KOPT-K1 (cell line): ENCODE measurements around the gene UBD.

Experiments used
- H3K27ac ChIP-seq: fragments of 200-600 bp; sonication (generic); 2 replicates; pipeline ENCODE4 v1.5.1; 2016; ENCODE audit warnings: antibody characterized with exemption, mild to moderate bottlenecking, low read depth, low read length; ENCODE audit not compliant: poor library complexity, severe bottlenecking
- H3K36me3 ChIP-seq: fragments of 200-600 bp; sonication (generic); 2 replicates; pipeline ENCODE4 v1.5.1; 2017; ENCODE audit warnings: antibody characterized with exemption, mild to moderate bottlenecking, low read length, moderate library complexity; ENCODE audit not compliant: insufficient read depth
- H3K9me3 ChIP-seq: fragments of 200-600 bp; sonication (generic); 2 replicates; pipeline ENCODE4 v1.5.1; 2017; ENCODE audit warnings: antibody characterized with exemption, low read length, mild to moderate bottlenecking; ENCODE audit not compliant: insufficient read depth, poor library complexity, severe bottlenecking

The UBD gene

GRCh38 chr6:29559524-29560287, at the start of gene UBD:
Gene UBD, minus strand, starts transcription at chr6:29559732. Its CDS starts 31 bp downstream, at chr6:29559701.
- no peaks in the 10 kb centered on the region for H3K9me3 ChIP-seq
- no peak within 1 kb of the TSS for H3K27ac ChIP-seq
- no peaks in the 10 kb centered on the region for H3K36me3 ChIP-seq

- no peak overlapping the region for H3K27ac ChIP-seq
- H3K36me3 ChIP-seq, result no peaks in the 10 kb centered on the region
- H3K9me3 ChIP-seq, result no peaks in the 10 kb centered on the region
Measured at GRCh38 chr6:29608131-29608530, 48.6 kb upstream of the UBD start.

DNA sequence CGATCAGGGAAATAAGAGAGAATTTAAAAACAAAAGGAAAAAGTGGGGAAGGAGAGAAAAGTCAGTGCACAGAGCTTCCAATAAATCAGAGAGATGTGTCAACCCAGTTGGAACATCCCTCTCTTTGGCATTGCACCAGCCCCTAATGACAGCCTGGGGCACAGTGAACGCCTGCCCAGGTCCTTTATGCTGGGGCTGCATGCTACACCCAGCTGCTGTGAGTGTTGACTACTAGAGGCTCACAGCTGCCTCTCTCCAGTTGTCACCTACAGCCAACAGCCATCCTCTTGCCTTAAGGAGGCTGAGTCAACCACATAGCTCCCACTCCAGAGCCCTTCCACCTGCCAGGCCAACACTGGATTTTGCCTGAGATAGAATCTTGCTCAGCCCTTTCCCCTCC, 44.4 kb upstream of the UBD start:
- H3K27ac ChIP-seq, result no peak overlapping the region
- H3K9me3 ChIP-seq, result no peaks in the 10 kb centered on the region
- H3K36me3 ChIP-seq, result no peaks in the 10 kb centered on the region

- Histone ChIP-seq H3K36me3 (no peaks in the 10 kb centered on the region), H3K9me3 (no peaks in the 10 kb centered on the region)
Measured at GRCh38 chr6:29603456-29603855, 43.9 kb upstream of the UBD start.

DNA sequence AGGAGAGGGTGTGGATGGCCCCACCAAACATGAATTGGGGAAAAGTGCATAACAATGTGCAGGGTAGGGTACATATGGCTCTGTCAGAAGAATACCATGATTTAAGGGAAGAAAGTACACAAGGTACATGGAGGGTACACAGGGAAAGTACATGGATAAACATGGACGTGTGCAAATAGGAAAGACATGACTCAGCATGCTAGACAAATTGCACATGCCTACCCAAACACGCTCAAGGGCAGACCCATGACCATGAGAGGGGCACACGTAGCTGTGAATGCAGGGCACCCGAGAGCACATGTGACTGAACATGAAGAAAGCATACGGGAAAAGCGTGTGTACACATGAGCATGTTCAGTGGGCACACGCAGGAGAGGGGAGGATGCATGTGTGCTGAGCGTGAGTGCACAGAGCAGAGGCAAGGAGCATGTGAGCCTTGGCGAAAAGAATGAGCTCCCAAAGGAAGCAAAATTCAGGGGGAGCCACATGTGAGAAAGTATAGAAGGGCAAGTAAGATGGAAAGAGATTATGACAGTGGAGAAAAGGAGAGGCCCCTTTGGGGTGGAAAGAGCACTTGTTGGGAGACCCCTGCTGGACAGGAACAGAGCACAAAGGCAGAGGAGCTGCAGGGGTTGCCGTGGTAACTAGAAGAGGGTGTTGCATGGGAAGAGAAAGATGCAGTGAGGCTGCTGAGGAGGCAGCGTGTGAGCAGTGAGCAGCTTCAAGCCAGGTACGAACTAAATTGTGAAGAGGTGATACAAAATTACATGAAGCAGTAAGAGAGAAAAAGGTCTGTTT, 43.2 kb upstream of the UBD start:
- no peak overlapping the region for H3K27ac ChIP-seq
- no peaks in the 10 kb centered on the region for H3K36me3 ChIP-seq
- no peaks in the 10 kb centered on the region for H3K9me3 ChIP-seq

More at GRCh38 chr6:29603456-29603855, 43.9 kb upstream of the UBD start:
- H3K27ac ChIP-seq, result no peak overlapping the region

DNA sequence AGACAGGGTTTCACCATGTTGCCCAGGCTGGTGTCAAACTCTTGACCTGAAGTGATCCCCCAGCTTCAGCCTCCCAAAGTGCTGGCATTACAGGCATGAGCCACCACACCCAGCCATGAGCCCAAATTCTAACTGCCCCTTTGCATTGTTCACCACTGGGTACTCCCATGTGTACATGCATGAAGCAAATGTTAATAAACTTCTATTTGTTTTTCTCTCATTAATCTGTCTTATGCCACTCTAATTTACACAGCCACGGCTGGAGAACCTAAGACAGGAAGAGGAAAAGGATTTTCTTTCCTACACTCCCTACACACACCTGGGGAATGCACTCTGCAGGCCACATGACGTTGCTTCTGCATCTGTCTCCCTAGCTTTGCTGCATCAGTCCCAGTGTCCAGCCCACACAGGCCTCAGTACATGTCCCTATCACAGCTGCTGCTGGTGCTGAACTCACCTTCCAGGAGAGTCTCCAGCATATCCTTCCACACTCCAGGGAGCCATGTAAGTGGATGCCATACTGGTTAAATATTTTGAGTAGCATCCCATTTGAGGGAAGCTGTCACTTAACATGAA, 38.7 kb upstream of the UBD start:
- no peaks in the 10 kb centered on the region for H3K36me3 ChIP-seq
- H3K27ac ChIP-seq, result no peak overlapping the region
- H3K9me3 ChIP-seq, result no peaks in the 10 kb centered on the region

DNA sequence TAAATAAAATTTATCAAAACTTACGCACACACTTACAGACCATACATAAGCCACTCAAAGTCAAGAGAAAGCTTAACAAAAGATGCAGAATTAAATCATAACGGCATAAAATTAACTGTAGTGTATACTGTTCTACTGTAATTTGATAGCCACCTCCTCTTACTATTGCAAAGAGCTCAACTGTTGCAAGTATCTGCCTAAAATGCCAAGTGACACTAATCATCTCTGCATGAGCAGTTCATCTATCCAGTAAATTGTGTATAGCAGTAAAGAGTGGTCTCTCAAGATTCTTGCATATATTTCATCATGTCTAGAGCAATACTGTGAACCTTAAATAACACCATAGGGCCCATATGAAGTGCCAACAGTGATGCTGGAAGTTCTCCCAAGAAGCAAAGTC, 37.7 kb upstream of the UBD start:
- Histone ChIP-seq H3K36me3 (no peaks in the 10 kb centered on the region), H3K9me3 (no peaks in the 10 kb centered on the region), H3K27ac (no peak overlapping the region)

GRCh38 chr6:29596381-29596900, 36.9 kb upstream of the UBD start:
- H3K9me3 ChIP-seq, result no peaks in the 10 kb centered on the region
- no peaks in the 10 kb centered on the region for H3K36me3 ChIP-seq
- H3K27ac ChIP-seq, result no peak overlapping the region

DNA sequence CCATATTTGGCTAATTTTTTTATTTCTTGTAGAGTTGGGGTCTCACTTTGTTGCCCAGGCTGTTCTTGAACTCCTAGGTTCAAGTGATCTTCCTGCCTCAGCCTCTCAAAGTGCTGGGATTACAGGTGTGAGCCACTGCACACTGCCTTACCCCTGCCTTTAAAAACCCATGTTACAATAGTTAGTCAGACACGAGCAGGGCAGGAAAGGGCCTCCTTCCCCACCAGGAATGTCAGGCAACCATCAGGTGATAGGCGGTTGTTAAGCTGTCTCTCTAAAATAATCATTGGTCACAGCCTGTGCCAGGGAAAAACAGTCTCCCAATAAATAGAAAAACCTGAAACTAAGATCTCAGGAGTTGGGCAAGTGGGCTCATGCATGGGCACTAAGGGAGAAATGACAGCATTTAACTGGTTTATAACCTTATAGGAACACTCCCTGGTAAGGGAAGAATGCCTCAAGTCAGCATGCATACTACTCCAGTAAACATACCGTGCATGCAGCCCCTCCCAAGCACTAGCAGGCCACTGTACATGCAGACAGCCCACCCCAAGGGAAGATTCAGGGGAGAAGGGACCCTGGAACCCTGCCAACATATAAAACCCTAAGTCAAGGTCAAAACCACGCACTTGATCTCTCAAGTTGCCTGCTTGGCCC, 33.8 kb upstream of the UBD start:
- H3K9me3 ChIP-seq, result no peaks in the 10 kb centered on the region
- H3K27ac ChIP-seq, result no peak overlapping the region
- no peaks in the 10 kb centered on the region for H3K36me3 ChIP-seq

- Histone ChIP-seq H3K9me3 (no peaks in the 10 kb centered on the region), H3K36me3 (no peaks in the 10 kb centered on the region), H3K27ac (no peak overlapping the region)
Measured at GRCh38 chr6:29591677-29592076, 32.1 kb upstream of the UBD start.

DNA sequence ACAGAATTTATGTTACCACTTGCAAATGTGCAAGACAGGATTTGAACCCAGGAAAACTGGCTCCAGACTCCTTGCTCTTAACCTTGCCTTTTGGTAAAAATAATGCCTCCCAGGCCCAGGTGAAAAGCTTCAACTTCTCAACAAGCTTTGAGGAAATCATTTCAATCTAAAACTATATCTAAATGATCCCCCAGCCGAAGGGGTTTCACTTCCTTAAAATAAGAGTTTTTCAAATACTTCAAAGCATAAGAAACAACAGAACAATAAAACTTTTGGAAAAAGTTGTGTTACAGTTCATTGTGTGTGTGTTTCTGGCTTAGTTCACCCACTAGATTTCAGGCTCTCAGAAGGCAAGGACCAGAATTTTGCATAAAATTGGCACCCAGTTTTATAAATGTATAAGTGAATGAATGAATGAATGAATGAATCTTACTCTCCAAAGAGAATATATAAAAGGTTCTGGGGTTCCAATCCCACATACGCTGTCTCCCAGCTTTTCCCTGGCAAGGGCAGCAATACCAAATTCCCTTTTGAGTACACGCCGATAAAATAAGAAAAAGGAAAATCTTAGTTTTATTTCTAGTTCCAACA, 30.8 kb upstream of the UBD start:
- H3K27ac ChIP-seq, result no peak overlapping the region
- no peaks in the 10 kb centered on the region for H3K9me3 ChIP-seq

GRCh38 chr6:29589423-29590048, 30.0 kb upstream of the UBD start:
- Histone ChIP-seq H3K9me3 (no peaks in the 10 kb centered on the region), H3K27ac (no peak overlapping the region), H3K36me3 (no peaks in the 10 kb centered on the region)

More for the DNA sequence above, 30.8 kb upstream of the UBD start:
- H3K36me3 ChIP-seq, result no peaks in the 10 kb centered on the region

DNA sequence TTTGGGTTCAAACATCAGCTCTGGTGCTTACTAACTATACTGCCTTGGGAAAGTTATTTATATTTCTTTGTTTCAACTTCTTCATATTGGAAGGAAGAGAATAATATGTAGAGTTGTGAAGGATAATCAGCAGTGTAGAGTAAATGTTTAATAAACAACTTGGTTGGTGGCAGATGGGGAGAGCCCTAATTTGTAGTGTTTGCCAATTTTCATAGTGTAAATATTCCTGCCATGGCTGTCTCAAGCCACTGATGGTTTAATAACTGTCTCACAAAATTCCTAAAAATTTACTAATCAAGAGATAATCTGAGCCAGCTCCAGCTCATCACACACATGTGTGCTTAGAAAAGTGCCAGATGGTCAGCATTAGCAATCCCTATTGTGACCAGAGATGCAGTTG, 25.3 kb upstream of the UBD start, which contains the start of gene OR2H2:
OR2H2 (plus strand) TSS at position 301 of the 400 bp plus-strand sequence. CDS start 2,824 bp downstream, outside the sequence.
- no peaks in the 10 kb centered on the region for H3K9me3 ChIP-seq
- no peaks in the 10 kb centered on the region for H3K36me3 ChIP-seq
- H3K27ac ChIP-seq, result no peak within 1 kb of the TSS

- Histone ChIP-seq H3K27ac (no peak overlapping the region), H3K36me3 (no peaks in the 10 kb centered on the region), H3K9me3 (no peaks in the 10 kb centered on the region)
Measured at GRCh38 chr6:29577544-29577943, 18.0 kb upstream of the UBD start.
